GM21786 (cell line): Measurements from ENCODE around the gene HECTD3.
"Not testable (repeated sequence)": the region's sequence is repeated elsewhere in the genome, so short reads cannot be mapped to it uniquely, and the experiment has no call there.

ENCODE experiments used
- ATAC-seq: cut with Tn5 transposase; IDR thresholded peaks from one replicate; pipeline ENCODE4 v1.9.1; 2021; ENCODE audit not compliant: unreplicated experiment

Gene HECTD3

GRCh38 chr1:45014321-45015028 is 3.4 kb upstream of the HECTD3 start:
- ATAC-seq, result no peak

GRCh38 chr1:45013551-45014209 is 2.6 kb upstream of the HECTD3 start:
- ATAC-seq, result no peak

- ATAC-seq, result no peak
Observed at GRCh38 chr1:45012639-45013278, 1.6 kb upstream of the HECTD3 start.

DNA sequence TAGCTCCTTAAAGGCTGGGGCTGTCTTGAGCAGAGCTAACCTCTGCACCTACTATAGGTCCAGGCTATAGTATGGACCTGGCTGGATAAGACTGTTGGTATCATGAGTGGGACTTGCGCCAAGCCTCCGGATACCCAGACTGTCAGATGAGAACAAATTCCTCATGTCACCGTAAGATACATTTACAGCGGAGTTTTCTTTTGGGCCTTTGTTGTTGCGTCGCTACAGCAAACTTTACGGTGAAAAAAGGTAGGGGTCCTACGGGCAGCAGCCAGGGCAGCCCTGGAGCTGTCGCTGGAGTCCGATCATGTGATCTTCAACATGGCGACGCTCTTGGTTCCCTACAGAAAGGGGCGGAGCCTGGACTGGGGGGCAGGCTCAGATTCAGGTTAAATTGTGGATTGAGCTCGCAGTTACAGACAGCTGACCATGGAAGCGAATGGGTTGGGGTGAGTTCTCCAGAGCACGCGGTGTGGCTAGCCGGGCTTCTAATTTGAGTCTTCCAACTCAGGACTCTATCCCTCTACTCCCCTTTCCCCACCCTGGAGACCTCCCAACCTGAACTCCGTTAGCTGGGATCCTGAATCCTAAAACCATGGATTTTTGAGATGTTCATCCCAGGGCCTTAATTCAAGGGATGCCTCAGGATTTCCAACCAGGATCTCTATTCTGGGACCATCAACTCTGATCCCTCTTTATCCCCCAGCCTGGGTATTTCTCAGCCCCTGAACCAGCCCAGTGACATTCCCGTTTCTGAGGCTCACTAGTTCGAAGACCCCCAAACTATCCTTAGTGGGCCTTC is 914 bp upstream of the HECTD3 start, which contains the start of gene UROD:
Gene UROD, plus strand, starts transcription at position 418 of the 802 bp plus-strand sequence. Its CDS starts 12 bp downstream, at position 430.
- peak; percentile 67 for ATAC-seq

- no peak for ATAC-seq
Observed at GRCh38 chr1:45009956-45010854, 919 bp downstream of the HECTD3 start.

DNA sequence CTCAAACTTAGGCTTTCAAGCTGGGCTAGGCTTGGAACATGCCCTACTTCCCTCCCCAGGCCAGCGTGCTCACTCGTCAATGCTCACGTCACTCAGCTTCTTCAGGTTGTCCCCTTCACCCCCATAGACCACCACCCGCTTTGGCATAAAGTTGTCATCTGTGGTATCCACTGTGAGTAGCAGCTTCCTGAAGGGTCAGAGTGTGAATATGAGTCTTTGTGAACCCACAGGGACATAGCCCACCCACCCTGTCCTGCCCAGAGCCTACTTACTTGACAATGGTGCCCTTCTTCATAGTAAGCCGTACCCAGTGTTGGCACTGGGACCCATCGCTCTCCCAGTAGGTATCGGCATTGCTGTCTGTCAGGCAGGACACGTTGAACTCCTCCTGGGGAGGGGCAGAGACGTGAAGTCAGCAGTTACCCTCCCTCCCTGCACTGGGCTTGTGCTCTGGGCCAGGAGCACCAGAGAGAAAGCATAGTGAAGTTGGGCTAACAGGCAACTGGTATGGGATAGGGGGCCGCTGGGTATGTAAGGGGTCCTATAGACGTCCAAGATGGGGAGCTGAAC is 1.7 kb downstream of the HECTD3 start:
- ATAC-seq, result no peak

GRCh38 chr1:45008516-45008915 is 2.6 kb downstream of the HECTD3 start:
- ATAC-seq, result no peak

DNA sequence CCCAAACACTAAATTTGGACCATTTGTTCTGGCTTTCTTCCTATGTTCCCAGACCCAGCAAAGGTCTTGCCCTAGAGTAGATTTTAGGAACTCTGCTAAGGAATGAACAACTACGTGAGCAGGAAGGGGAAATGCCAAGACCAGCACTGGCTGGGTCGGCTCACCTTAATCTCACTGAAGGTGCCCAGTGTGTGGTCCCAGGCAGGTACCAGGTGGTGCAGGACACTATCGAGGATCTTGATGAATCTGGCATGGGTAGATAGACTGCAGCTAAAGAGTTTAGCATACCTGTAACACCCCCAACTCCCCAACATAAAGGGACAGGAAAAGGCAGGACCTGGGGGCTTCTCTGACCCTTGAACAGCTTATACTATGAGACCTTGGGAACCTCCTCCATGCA is 3.0 kb downstream of the HECTD3 start:
- no peak for ATAC-seq

- no peak for ATAC-seq
Observed at GRCh38 chr1:45007311-45007710, 3.8 kb downstream of the HECTD3 start.

GRCh38 chr1:45005761-45006160 is 5.4 kb downstream of the HECTD3 start:
- ATAC-seq, result no peak

- ATAC-seq, result no peak
Observed at GRCh38 chr1:45004281-45004920, 6.7 kb downstream of the HECTD3 start.

DNA sequence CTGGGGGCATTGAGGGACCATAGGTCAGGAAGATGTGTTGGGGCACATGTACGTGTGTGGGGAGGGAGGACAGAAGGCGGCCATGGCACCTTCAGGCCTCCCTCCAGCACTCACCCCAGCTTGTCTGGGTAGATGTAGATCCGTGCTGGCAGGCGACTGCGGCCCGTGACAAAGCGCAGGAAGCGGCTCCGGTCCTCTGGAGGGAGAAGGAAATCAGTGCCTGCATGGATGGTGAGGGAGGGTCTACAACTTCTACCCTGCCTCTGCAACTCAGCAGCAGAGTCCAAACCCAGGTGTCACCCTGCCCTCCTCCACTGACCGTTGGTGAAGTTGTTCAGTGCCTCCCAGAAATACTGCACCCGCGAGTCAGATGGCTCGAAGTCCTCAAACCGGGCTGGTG is 7.4 kb downstream of the HECTD3 start:
- ATAC-seq, result no peak

- no peak for ATAC-seq
Observed at GRCh38 chr1:45002650-45003645, 8.2 kb downstream of the HECTD3 start.

GRCh38 chr1:45001576-45001975 is 9.5 kb downstream of the HECTD3 start:
- not testable (repeated sequence) for ATAC-seq

- no peak for ATAC-seq
Observed at GRCh38 chr1:45001011-45001481, 10.1 kb downstream of the HECTD3 start.

GRCh38 chr1:44999232-44999631 is 11.9 kb downstream of the HECTD3 start:
- no peak for ATAC-seq

GRCh38 chr1:44995467-44996238 is 15.5 kb downstream of the HECTD3 start:
- ATAC-seq, result no peak
